IMR-90 (cell line): ENCODE measurements around the gene SYNPO. TPM values are rescaled to one million over a fixed set of nuclear protein-coding genes. Genes with fewer than 3 reads are reported as not detected.

Source experiments
- ATAC-seq: fragments of 200-7000 bp; cut with Tn5 transposase; 2 replicates; pipeline ENCODE4 v1.9.1; 2020; ENCODE audit warnings: low read depth, mild to moderate bottlenecking, moderate library complexity
- BruUV-seq: library from RNA; stranded (reverse); fragments of 400-500 nt; replicated peaks from 2 replicates; lab custom pipeline; 2021; lab: Mats Ljungman, UMichigan
- CTCF ChIA-PET: fragments of 300-600 bp; formaldehyde crosslinking; extraction: SDS; loops from one replicate; lab custom pipeline; 2021; ENCODE audit warnings: antibody characterized with exemption; lab: Yijun Ruan, JAX
- POLR2A ChIA-PET: fragments of 300-600 bp; sonication (Branson Sonifier 250); formaldehyde crosslinking; loops from one replicate; lab custom pipeline; 2022; ENCODE audit warnings: antibody characterized with exemption; ENCODE audit not compliant: unreplicated experiment; lab: Charles Lee
- DNase-seq: peaks from one replicate; pipeline ENCODE4 v3.0.0; 2013
- H2AFZ ChIP-seq: replicated peaks from 2 replicates; pipeline ENCODE3; 2013; ENCODE audit warnings: low read length, mild to moderate bottlenecking; ENCODE audit not compliant: poor library complexity
- H2AK5ac ChIP-seq: 2 replicates; pipeline ENCODE4 v1.6.1; 2013; ENCODE audit warnings: low read depth, low read length, inconsistent platforms
- H2AK9ac ChIP-seq: replicated peaks from 2 replicates; pipeline ENCODE3; 2013; ENCODE audit warnings: mild to moderate bottlenecking, low read depth, low read length, moderate library complexity; ENCODE audit not compliant: poor library complexity
- H2BK120ac ChIP-seq: 2 replicates; pipeline ENCODE4 v1.6.1; 2013; ENCODE audit warnings: low read depth, low read length, inconsistent platforms
- H2BK15ac ChIP-seq: 3 replicates; pipeline ENCODE4 v1.6.1; 2013; ENCODE audit warnings: low read depth, low read length, inconsistent platforms
- H2BK20ac ChIP-seq: 2 replicates; pipeline ENCODE4 v1.6.1; 2013; ENCODE audit warnings: low read depth, mild to moderate bottlenecking, inconsistent platforms, low read length, moderate library complexity
- H2BK5ac ChIP-seq: 2 replicates; pipeline ENCODE4 v1.6.1; 2013; ENCODE audit warnings: mild to moderate bottlenecking, low read depth, low read length, inconsistent platforms; ENCODE audit not compliant: poor library complexity, severe bottlenecking
- H3K14ac ChIP-seq: replicated peaks from 2 replicates; pipeline ENCODE4 v1.6.1; 2013; ENCODE audit warnings: low read depth, low read length, inconsistent platforms
- H3K18ac ChIP-seq: 2 replicates; pipeline ENCODE4 v1.6.1; 2013; ENCODE audit warnings: low read depth, low read length, control low read depth
- H3K23ac ChIP-seq: 2 replicates; pipeline ENCODE4 v1.6.1; 2013; ENCODE audit warnings: low read depth, low read length, inconsistent platforms
- H3K27ac ChIP-seq: 2 replicates; pipeline ENCODE4 v1.5.1; 2013; ENCODE audit warnings: mild to moderate bottlenecking, control low read depth, low read length; ENCODE audit not compliant: insufficient read depth
- H3K27me3 ChIP-seq: 2 replicates; pipeline ENCODE4 v1.6.1; 2013; ENCODE audit warnings: low read length; ENCODE audit not compliant: control insufficient read depth, insufficient read depth
- H3K36me3 ChIP-seq: 2 replicates; pipeline ENCODE4 v1.6.1; 2013; ENCODE audit warnings: low read length, mixed read lengths; ENCODE audit not compliant: control insufficient read depth, insufficient read depth
- H3K4ac ChIP-seq: 2 replicates; pipeline ENCODE4 v1.6.1; 2013; ENCODE audit warnings: low read depth, low read length, inconsistent platforms
- H3K4me1 ChIP-seq: 2 replicates; pipeline ENCODE4 v1.6.1; 2013; ENCODE audit warnings: low read length, mixed read lengths; ENCODE audit not compliant: control insufficient read depth, insufficient read depth
- H3K4me2 ChIP-seq: 2 replicates; pipeline ENCODE4 v1.6.1; 2013; ENCODE audit warnings: low read depth, mild to moderate bottlenecking, control low read depth, low read length, moderate library complexity
- H3K4me3 ChIP-seq: 2 replicates; pipeline ENCODE4 v1.5.1; 2013; ENCODE audit warnings: low read depth, mild to moderate bottlenecking, control low read depth, low read length, moderate library complexity; ENCODE audit not compliant: insufficient read depth
- H3K56ac ChIP-seq: 2 replicates; pipeline ENCODE4 v1.6.1; 2013; ENCODE audit warnings: low read length, inconsistent platforms; ENCODE audit not compliant: insufficient read depth; ENCODE audit errors: extremely low read depth
- H3K79me1 ChIP-seq, 2 experiments: 2 replicates each; pipeline ENCODE4 v1.6.1; 2013; ENCODE audit warnings: low read length in 2 of 2, inconsistent platforms in 1 of 2, low read depth in 1 of 2
- H3K9ac ChIP-seq: 2 replicates; pipeline ENCODE4 v1.6.1; 2013; ENCODE audit warnings: low read depth, low read length, control low read depth
- H3K9me1 ChIP-seq: 2 replicates; pipeline ENCODE4 v1.6.1; 2013; ENCODE audit warnings: low read length, inconsistent platforms; ENCODE audit not compliant: insufficient read depth
- H3K9me3 ChIP-seq: 2 replicates; pipeline ENCODE4 v1.6.1; 2013; ENCODE audit warnings: low read length; ENCODE audit not compliant: control insufficient read depth, insufficient read depth
- H4K20me1 ChIP-seq: 2 replicates; pipeline ENCODE4 v1.6.1; 2013; ENCODE audit warnings: low read length, inconsistent platforms; ENCODE audit not compliant: insufficient read depth
- H4K5ac ChIP-seq: 2 replicates; pipeline ENCODE4 v1.6.1; 2013; ENCODE audit warnings: mild to moderate bottlenecking, low read depth, low read length, control low read depth
- H4K8ac ChIP-seq, 2 experiments: 2 replicates each; pipeline ENCODE4 v1.6.1; 2013; ENCODE audit warnings: low read depth in 2 of 2, low read length in 2 of 2, control low read depth in 1 of 2, inconsistent platforms in 1 of 2
- H4K91ac ChIP-seq: 2 replicates; pipeline ENCODE4 v1.6.1; 2013; ENCODE audit warnings: low read depth, low read length, inconsistent platforms; ENCODE audit not compliant: insufficient read depth
- CEBPB ChIP-seq: IDR thresholded peaks from 2 replicates; pipeline ENCODE4 v1.6.1; 2012; ENCODE audit warnings: low read depth, low read length, improper control_type of control experiment
- FOS ChIP-seq: fragments of 150-350 bp; IDR thresholded peaks from 2 replicates; pipeline ENCODE4 v1.6.1; 2016; ENCODE audit warnings: low read depth, low read length
- MAZ ChIP-seq: IDR thresholded peaks from 2 replicates; pipeline ENCODE4 v1.6.1; 2012; ENCODE audit warnings: low read depth, mild to moderate bottlenecking, low read length, improper control_type of control experiment, moderate library complexity, borderline replicate concordance
- POLR2A ChIP-seq: IDR thresholded peaks from 2 replicates; pipeline ENCODE4 v1.6.1; 2012; ENCODE audit warnings: mild to moderate bottlenecking, low read depth, low read length
- WGBS, 2 experiments: methylation state at CpG; one replicate each; pipeline versions ENCODE4 v1.1.5 to v1.1.7; 2013; ENCODE audit warnings: missing lambda C conversion rate in 2 of 2; ENCODE audit not compliant: insufficient read length in 1 of 2; ENCODE audit errors: extremely low coverage in 2 of 2; 5-methylcytosine and 5-hydroxymethylcytosine counted together
- dilution Hi-C: fragments of 300-500 bp; cut with HindIII; formaldehyde crosslinking; loops from one replicate; pipeline ENCODE4 v1.14.3; 2018; ENCODE audit warnings: low sequenced_read_pairs; ENCODE audit not compliant: unreplicated experiment
- in situ Hi-C: fragments of 300-500 bp; cut with MboI; formaldehyde crosslinking; loops from 3 replicates; pipeline ENCODE4 v1.14.3; 2019; ENCODE audit warnings: low sequenced_read_pairs, inconsistent platforms, mixed read lengths
- intact Hi-C: fragments of 100-400 bp; cut with micrococcal nuclease; formaldehyde crosslinking; loops from 2 replicates; pipeline ENCODE4 v1.10.0; 2022
- polyA plus RNA-seq, 3 experiments: library from polyadenylated mRNA; depleted of rRNA; stranded (reverse); fragments of >200 nt; gene quantifications; 2 replicates each; pipeline ENCODE4 v1.2.3, GENCODE V29; 2012; ENCODE audit warnings: low replicate concordance in 1 of 3
- total RNA-seq: library from RNA; depleted of rRNA; stranded (reverse); fragments of >200 nt; gene quantifications from 2 replicates; pipeline ENCODE4 v1.2.3, GENCODE V29; 2012
- TF ChIP-seq, protein P1 (sequence below): fragments of 150-350 bp; IDR thresholded peaks from 2 replicates; pipeline ENCODE4 v1.6.1; 2017; ENCODE audit warnings: mild to moderate bottlenecking, antibody characterized with exemption, low read length, low read depth

Gene SYNPO
- total and polyA plus RNA-seq, 2 of the 4 experiments (the other 2 are of a cell fraction), result 3.0 to 24.8 TPM

DNA sequence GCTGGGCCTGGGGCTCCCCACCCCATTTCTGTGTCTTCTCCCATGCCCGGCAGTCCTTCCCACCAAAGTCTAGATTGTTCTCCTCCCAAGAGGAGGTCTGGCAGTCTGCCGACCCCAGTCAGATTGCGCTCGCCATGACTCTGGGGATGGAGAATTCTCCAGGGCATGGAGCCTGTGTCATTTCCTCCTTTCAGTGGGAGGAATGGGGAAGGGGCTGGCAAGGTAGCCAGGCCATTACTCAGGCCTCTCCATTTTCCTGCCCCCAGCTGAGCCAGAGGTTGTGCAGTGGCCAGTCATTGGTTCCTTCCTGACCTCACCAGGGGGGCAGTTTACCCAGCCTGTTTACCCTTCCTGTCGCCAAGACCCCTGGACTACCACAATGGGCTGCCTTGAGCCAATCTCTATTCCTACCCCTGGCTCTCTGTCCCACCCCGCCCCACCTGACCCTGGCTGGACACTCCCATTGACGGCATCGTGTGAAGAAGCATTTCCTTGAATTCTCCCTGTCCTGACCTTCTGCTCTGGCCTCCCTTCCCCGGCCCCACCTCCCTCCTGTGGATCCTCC is 628 bp downstream of the SYNPO start:
- Histone ChIP-seq H3K36me3 (no peaks in the 10 kb centered on the region), H3K14ac (peak overlapping the region; percentile 98), H3K9me1 (peaks cover 31% of the 10 kb centered on the region), H3K27ac (peak overlapping the region; percentile 90), H4K5ac (peak overlapping the region; percentile 82), H2BK20ac (peak overlapping the region; percentile 97), H2AK5ac (peak overlapping the region; percentile 81), H2BK15ac (peak overlapping the region; percentile 80; the same call in 2 of the 3 replicates), H3K27me3 (no peaks in the 10 kb centered on the region), H3K4ac (peak overlapping the region; percentile 96), H3K4me1 (peaks cover 59% of the 10 kb centered on the region), H4K20me1 (peaks cover 29% of the 10 kb centered on the region), H3K79me1 (peaks cover 19 to 51% of the 10 kb centered on the region in 2 experiments), H3K56ac (peak overlapping the region; percentile 96), H3K9ac (peak overlapping the region; percentile 81), H2AFZ (peak overlapping the region; percentile 24), H3K4me2 (peak overlapping the region; percentile 67), H4K91ac (peak overlapping the region; percentile 91), H3K9me3 (no peaks in the 10 kb centered on the region), H3K23ac (peak overlapping the region; percentile 94), H3K4me3 (peak overlapping the region; percentile 50), H4K8ac (peak overlapping the region; percentile 71 to 84), H2BK5ac (peak overlapping the region; percentile 84), H2AK9ac (peak overlapping the region; percentile 96), H2BK120ac (peak overlapping the region; percentile 93), H3K18ac (peak overlapping the region; percentile 72)
- TF ChIP-seq CEBPB, result no peak
- TF ChIP-seq MAZ, result peak; percentile 69
- TF ChIP-seq FOS, result no peak
- TF ChIP-seq, protein P1, sequence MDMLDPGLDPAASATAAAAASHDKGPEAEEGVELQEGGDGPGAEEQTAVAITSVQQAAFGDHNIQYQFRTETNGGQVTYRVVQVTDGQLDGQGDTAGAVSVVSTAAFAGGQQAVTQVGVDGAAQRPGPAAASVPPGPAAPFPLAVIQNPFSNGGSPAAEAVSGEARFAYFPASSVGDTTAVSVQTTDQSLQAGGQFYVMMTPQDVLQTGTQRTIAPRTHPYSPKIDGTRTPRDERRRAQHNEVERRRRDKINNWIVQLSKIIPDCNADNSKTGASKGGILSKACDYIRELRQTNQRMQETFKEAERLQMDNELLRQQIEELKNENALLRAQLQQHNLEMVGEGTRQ, result peak; percentile 33; the same call in 1 of the 2 replicates
- TF ChIP-seq POLR2A, result 0 out of 2 replicates have a peak, but pooled peaks have one; percentile 40
- WGBS, 2 experiments, result 29% methylated on average over 4 of the region's 9 CpGs; no CpG with 5 or more reads in 1 of the 2 experiments
- POLR2A ChIA-PET, result interaction anchor here (1.2 kb wide), 1 partner anchor 68 kb away, joined by 3 read pairs; no protein-coding TSS in a partner anchor
- CTCF ChIA-PET, result interaction anchor here (0.9 to 1.4 kb wide), 3 partner anchors 12 to 81 kb away, joined by 3 to 6 read pairs (median 3); no protein-coding TSS in a partner anchor
- ATAC-seq, result peak; percentile 6
- in situ Hi-C loops (no loop called here), dilution Hi-C loops (no loop called here), intact Hi-C loops (loop anchor here (5.0 kb wide), 1 partner anchor 169 kb away; no protein-coding TSS in a partner anchor)
- BruUV-seq, result no TSS peak
- peak; percentile 77 for DNase-seq
